RWPE1 (cell line): ENCODE data around the gene KLHL30.

Experiments used
- CTCF ChIA-PET: fragments of 350-600 bp; sonication (Branson Sonifier 250); formaldehyde crosslinking; extraction: SDS; loops from one replicate; lab custom pipeline; 2021; lab: Yijun Ruan, JAX
- POLR2A ChIA-PET: fragments of 400-600 bp; formaldehyde crosslinking; extraction: SDS; loops from one replicate; lab custom pipeline; 2020; ENCODE audit warnings: antibody characterized with exemption; ENCODE audit not compliant: low non-redundant PET; lab: Yijun Ruan, JAX
- DNase-seq: peaks from one replicate; pipeline ENCODE4 v3.0.0; 2012; ENCODE audit warnings: low spot score
- H3K27ac ChIP-seq: fragments of 450-650 bp; 2 replicates; pipeline ENCODE4 v1.5.1; 2017
- CTCF ChIP-seq: fragments of 450-650 bp; conservative IDR thresholded peaks from 2 replicates; pipeline ENCODE4 v1.5.1; 2017; ENCODE audit warnings: low read depth, mild to moderate bottlenecking

KLHL30 gene

GRCh38 chr2:238137885-238138284, 583 bp upstream of the KLHL30 start:
- no peak for DNase-seq
- ChIA-PET POLR2A (interaction anchor here (0.7 kb wide), 1 partner anchor 10 kb away, joined by 3 read pairs; no protein-coding TSS in a partner anchor), CTCF (interaction anchor here (0.6 to 0.8 kb wide), 2 partner anchors 9 to 27 kb away, joined by 3 read pairs; no protein-coding TSS in a partner anchor)
- H3K27ac ChIP-seq = peak overlapping the region; percentile 27; the same call in 1 of the 2 replicates
- TF ChIP-seq CTCF = no peak

- ChIA-PET POLR2A (no interaction called here), CTCF (interaction anchor here (0.6 to 1.0 kb wide), 2 partner anchors 11 to 217 kb away, joined by 3 to 6 read pairs; no protein-coding TSS in a partner anchor)
- no peak overlapping the region for H3K27ac ChIP-seq
- no peak for DNase-seq
- TF ChIP-seq CTCF = peak; percentile 58
Measured at GRCh38 chr2:238139196-238140039, 950 bp downstream of the KLHL30 start.

GRCh38 chr2:238140040-238140439, 1.6 kb downstream of the KLHL30 start:
- TF ChIP-seq CTCF = no peak
- DNase-seq = no peak
- POLR2A ChIA-PET = no interaction called here
- CTCF ChIA-PET = no interaction called here
- H3K27ac ChIP-seq = no peak overlapping the region

- TF ChIP-seq CTCF = no peak
- POLR2A ChIA-PET = no interaction called here
- DNase-seq = no peak
- peak overlapping the region; percentile 71 for H3K27ac ChIP-seq
- CTCF ChIA-PET = interaction anchor here (0.5 to 1.3 kb wide), 3 partner anchors 11 to 283 kb away, joined by 3 to 7 read pairs (median 4); no protein-coding TSS in a partner anchor
Measured at GRCh38 chr2:238140721-238141540, 2.5 kb downstream of the KLHL30 start.

- peak overlapping the region; percentile 71 for H3K27ac ChIP-seq
- DNase-seq = peak; percentile 70
- ChIA-PET CTCF (interaction anchor here (0.5 to 1.8 kb wide), 6 partner anchors 12 to 283 kb away, joined by 3 to 7 read pairs (median 4); partner anchors contain the start of gene ERFE), POLR2A (interaction anchor here (1.1 kb wide), 1 partner anchor 19 kb away, joined by 3 read pairs; no protein-coding TSS in a partner anchor)
- no peak for TF ChIP-seq CTCF
Measured at GRCh38 chr2:238141541-238142318, 3.3 kb downstream of the KLHL30 start.
